ENCODE results near the gene MAPK12. TPM values are rescaled to one million over a fixed set of nuclear protein-coding genes. Genes with fewer than 3 reads are reported as not detected.
"Not testable (repeated sequence)": the region's sequence is repeated elsewhere in the genome, so short reads cannot be mapped to it uniquely, and the experiment has no call there.

MAPK12 gene
- total RNA-seq, 3 donors from 2014 or later, result 3.3 to 4.3 (median 3.9) TPM

DNA sequence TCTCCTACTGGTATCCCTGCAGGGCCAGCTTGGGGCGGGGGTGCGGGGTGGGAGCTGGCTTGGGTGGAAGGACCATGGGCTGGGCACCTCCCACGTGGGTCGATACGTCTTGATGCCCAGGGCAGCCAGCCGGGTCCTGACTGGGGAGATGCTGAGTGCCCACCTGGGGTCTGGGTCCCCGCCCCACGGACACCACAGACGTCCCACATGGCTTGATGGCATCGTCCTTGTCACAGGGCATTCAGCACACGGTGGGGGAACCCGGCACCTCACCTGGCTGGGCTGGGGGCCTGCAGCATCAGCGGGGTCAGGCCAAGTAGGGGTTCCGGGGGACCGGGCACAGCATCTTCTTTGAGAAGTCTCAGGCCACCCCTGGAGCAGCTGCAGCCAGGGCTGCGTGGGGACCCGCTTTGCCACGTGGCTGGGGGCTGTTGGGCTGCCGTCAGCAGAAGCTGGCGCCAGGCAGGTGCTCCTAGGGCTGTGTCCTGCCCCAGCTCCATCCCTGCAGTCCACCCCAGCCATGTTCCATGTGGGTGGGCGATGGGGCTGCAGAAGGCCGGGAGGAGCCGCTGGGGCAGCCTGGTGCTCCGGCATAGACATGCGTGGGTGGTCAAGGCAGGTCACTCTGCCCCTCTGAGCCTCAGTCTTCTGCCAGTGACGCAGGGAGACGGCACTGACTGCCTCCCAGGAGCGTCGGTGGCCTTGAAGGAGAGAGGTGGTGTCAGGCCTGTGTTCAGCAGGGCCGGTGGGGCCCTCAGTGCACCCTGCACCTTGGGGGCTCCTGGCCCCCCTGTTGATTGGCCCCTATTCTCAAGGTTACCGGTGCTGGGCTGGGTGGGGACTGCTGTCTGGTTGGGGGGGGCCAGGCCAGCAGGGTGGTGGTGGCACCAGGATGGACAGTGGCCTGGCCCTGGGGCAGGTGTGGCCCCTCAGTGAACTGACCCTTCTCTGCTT is 52.3 kb downstream of the MAPK12 start:
- H3K27me3 Mint-ChIP-seq (ENCODE audit: low read depth), result no peaks in the 10 kb centered on the region
- peaks cover 18% of the 10 kb centered on the region for H3K4me1 Mint-ChIP-seq (ENCODE audit: low read depth)
- H3K36me3 Mint-ChIP-seq (ENCODE audit: insufficient read depth), result peaks cover 24% of the 10 kb centered on the region
- H3K4me3 Mint-ChIP-seq, result no peak overlapping the region
- H3K9me3 Mint-ChIP-seq, result no peaks in the 10 kb centered on the region
- ATAC-seq (peak; percentile 10 to 35), DNase-seq (no peak)

DNA sequence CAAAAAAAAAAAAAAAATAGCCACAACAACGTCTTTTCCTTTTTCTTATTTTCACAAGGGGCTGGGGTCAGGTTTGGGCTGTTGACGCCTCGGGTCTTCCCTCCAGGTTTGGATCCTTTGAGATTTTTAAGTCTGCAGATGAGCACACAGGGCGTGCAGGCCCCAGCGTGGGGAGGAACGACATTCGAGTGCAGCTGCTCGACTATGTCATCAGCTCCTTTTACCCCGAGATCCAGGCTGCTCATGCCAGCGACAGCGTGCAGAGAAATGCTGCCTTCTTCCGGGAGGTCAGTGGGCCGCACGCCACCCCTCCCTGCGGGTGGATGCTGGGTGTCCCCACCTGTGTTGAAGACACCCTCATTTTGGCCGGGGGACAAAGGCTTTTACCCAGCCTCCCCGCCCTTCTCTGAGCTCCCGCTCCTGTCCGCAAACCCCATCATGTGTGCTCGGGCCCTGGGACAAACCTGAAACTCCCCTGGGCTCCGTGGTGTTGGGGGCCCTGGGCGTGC is 53.0 kb downstream of the MAPK12 start:
- Mint-ChIP-seq H3K36me3 (ENCODE audit: insufficient read depth) (peaks cover 26% of the 10 kb centered on the region), H3K9me3 (no peaks in the 10 kb centered on the region), H3K4me3 (no peak overlapping the region)

DNA sequence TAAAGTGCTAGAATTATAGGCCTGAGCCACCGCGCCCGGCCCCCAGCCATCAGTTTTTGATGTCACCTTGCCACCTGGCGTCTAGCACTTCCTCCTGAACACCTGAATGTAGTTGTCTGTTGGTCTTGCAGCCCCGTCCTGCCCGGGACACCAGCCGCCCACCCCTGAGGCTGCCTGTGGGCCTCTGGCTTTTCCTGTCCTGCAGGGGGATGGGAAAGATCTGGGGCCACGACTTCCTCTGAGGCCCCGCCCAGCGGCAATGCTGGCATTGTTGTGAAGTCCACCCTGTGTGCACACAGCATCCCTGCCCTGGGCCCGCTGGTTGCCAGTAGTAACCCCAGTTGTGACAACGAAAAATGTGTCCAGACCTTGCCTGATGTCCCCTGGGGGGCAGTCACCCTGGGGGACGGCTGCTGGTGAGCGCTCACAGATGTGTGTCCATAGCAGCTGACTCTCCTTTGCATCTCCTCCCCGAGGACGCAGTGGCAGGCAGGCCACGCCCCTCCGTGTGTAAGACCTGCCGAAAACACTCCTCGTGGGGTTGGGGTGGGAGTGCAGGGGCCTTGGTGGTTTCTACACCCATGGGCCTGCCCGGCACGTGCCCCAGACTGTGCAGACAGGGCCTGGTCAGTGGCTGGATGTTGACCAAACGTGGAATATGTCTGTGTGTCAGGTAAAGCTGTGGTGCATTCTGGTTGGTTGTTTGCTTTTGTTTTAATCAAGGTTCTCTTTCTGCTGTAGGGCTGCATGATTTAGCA is 53.9 kb downstream of the MAPK12 start:
- no peaks in the 10 kb centered on the region for H3K27me3 Mint-ChIP-seq (ENCODE audit: low read depth)
- peaks cover 26% of the 10 kb centered on the region for H3K36me3 Mint-ChIP-seq (ENCODE audit: insufficient read depth)
- peaks cover 20% of the 10 kb centered on the region for H3K4me1 Mint-ChIP-seq (ENCODE audit: low read depth)
- ATAC-seq (no peak), DNase-seq (no peak)
- no peaks in the 10 kb centered on the region for H3K9me3 Mint-ChIP-seq
- no peak overlapping the region for H3K4me3 Mint-ChIP-seq

More for the DNA sequence above, 53.0 kb downstream of the MAPK12 start:
- ATAC-seq (no peak), DNase-seq (no peak)
- Mint-ChIP-seq H3K27me3 (ENCODE audit: low read depth) (no peaks in the 10 kb centered on the region), H3K4me1 (ENCODE audit: low read depth) (peaks cover 20% of the 10 kb centered on the region)

DNA sequence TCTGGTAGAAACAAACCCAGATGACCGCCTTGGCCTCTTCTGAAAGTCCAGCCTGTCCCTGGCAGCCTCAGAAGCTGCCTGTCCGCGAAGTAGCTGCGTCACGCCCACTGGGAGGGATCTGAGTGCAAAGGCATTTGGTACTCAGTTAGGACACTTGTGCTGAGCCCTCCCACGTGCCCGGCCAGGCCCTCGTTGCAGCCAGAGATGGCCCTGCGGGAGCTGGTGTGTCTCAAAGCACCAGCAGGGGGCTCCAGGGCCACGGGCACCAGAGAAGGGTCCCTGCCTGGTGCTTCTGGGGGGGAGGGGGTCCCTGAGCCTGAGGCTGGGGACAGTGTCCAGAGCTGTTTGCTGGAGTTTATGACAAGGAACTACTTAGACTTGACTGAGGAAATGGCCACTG is 54.9 kb downstream of the MAPK12 start:
- no peak overlapping the region for H3K4me3 Mint-ChIP-seq
- DNase-seq (no peak), ATAC-seq (no peak)
- H3K27me3 Mint-ChIP-seq (ENCODE audit: low read depth), result no peaks in the 10 kb centered on the region
- no peaks in the 10 kb centered on the region for H3K9me3 Mint-ChIP-seq
- peaks cover 26% of the 10 kb centered on the region for H3K4me1 Mint-ChIP-seq (ENCODE audit: low read depth)
- peaks cover 23% of the 10 kb centered on the region for H3K36me3 Mint-ChIP-seq (ENCODE audit: insufficient read depth)

DNA sequence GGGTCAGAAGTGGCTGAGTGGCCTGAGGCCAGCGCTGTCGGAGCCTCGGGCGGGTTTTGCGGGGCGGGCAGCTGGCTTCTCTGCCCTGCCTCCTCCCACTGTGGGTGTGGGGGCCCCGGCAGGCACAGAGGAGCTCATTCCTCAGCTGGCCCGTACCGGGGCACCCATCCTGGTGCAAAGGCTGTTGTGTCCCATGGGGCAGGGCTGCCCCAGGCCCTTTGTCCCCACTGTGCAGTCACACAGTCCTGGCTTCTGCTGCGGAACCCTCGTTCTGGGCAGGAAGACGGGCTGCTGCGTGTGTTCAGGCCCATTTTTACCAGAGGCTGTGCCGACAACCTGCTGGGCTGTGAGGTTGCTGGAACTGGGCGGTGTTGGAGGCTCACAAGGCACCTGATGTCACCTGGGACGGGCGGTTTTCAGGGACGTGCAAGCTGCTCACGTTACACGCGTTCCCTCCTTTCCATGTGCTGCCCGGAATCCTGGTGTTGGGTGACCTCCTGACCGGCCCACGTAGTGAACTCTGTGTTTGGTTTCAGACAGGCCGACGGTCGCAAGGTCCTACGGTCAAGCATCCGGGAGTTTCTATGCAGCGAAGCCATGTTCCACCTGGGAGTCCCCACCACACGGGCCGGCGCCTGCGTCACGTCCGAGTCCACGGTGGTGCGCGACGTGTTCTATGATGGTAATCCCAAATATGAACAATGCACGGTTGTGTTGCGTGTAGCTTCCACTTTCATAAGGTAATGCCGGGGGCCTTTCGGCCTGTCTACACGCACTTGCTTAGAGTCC is 55.5 kb downstream of the MAPK12 start:
- Mint-ChIP-seq H3K36me3 (ENCODE audit: insufficient read depth) (peaks cover 19% of the 10 kb centered on the region), H3K4me1 (ENCODE audit: low read depth) (peaks cover 24% of the 10 kb centered on the region), H3K27me3 (ENCODE audit: low read depth) (no peaks in the 10 kb centered on the region), H3K9me3 (no peaks in the 10 kb centered on the region), H3K4me3 (no peak overlapping the region)
- ATAC-seq (no peak), DNase-seq (no peak)

DNA sequence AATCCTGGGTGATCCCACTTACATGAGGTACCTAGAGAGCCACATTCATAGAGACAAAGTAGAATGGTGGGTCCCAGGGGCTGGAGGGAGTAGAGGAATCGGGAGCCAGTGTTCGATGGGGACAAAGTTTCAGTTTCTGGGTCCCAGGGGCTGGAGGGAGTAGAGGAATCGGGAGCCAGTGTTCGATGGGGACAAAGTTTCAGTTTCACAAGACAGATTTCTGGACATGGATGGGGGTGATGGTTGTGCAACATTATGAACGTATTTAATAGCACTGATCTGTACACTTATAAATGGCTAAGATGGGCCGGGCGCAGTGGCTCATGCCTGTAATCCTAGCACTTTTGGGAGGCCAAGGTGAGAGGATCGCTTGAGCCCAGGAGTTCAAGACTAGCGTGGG is 56.5 kb downstream of the MAPK12 start:
- H3K9me3 Mint-ChIP-seq; H3K27me3 Mint-ChIP-seq (ENCODE audit: low read depth); H3K4me3 Mint-ChIP-seq; DNase-seq; ATAC-seq: not testable (repeated sequence)
- Mint-ChIP-seq H3K4me1 (ENCODE audit: low read depth) (peaks cover 24% of the 10 kb centered on the region), H3K36me3 (ENCODE audit: insufficient read depth) (peaks cover 18% of the 10 kb centered on the region)

DNA sequence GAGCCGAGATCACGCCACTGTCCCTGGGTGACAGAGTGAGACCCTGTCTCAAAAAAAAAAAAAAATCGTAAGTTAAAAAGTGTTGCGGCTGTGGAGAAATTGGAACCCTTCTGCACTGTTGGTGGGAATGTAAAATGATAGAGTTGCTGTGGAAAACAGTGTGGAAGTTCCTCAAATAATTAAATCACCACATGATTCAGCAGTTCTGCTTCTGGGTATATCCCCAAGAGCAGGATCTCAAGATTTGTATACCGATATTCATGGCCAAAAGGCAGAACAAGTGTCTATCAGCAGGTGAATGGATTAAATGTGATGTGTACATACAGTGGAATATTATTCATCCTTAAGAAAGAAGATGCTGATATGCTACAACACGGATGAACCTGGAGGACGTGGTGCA is 56.9 kb downstream of the MAPK12 start:
- no peak for DNase-seq
- ATAC-seq, result no peak
- H3K4me3 Mint-ChIP-seq, result no peak overlapping the region
- no peaks in the 10 kb centered on the region for H3K27me3 Mint-ChIP-seq (ENCODE audit: low read depth)
- H3K36me3 Mint-ChIP-seq (ENCODE audit: insufficient read depth), result peaks cover 15% of the 10 kb centered on the region
- peaks cover 21% of the 10 kb centered on the region for H3K4me1 Mint-ChIP-seq (ENCODE audit: low read depth)
- no peaks in the 10 kb centered on the region for H3K9me3 Mint-ChIP-seq

DNA sequence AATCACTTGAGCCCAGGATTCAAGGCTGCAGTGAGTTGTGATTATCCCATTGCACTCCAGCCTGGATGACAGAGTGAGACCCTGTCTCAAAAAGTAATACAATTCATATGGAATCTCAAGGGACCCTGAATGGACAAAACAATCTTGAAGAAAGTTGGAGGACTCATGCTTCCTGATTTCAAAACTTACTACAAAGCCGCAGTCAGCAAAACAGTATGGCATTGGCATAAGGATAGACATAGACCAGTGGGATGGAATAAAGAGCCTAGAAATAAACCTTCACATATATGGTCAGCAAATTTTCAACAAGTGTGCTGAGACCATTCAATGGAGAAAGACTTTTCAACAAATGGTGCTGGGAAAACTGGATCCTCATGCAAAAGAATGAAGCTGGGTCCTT is 58.2 kb downstream of the MAPK12 start:
- ATAC-seq, result no peak
- H3K4me3 Mint-ChIP-seq, result no peak overlapping the region
- H3K36me3 Mint-ChIP-seq (ENCODE audit: insufficient read depth), result peaks cover 15% of the 10 kb centered on the region
- H3K9me3 Mint-ChIP-seq, result no peaks in the 10 kb centered on the region
- no peaks in the 10 kb centered on the region for H3K27me3 Mint-ChIP-seq (ENCODE audit: low read depth)
- peaks cover 24% of the 10 kb centered on the region for H3K4me1 Mint-ChIP-seq (ENCODE audit: low read depth)
- DNase-seq, result no peak

Other genes starting within 250 kb of the MAPK12 start
- under 1 TPM; 0.08 to 0.24 (median 0.13) TPM for gene IL17REL, start 248.9 kb downstream of the MAPK12 start, total RNA-seq
- gene TTLL8, start 203.4 kb downstream of the MAPK12 start, total RNA-seq, result not detected
- under 1 TPM; 0.13 to 0.87 (median 0.38) TPM for gene MLC1, start 176.3 kb downstream of the MAPK12 start, total RNA-seq
- gene MOV10L1, start 171.7 kb downstream of the MAPK12 start, total RNA-seq, result not detected
- 1 to 10 TPM; 1.1 to 2.9 (median 1.4) TPM for gene PANX2, start 91.0 kb downstream of the MAPK12 start, total RNA-seq
- 10 to 100 TPM; 91.3 to 95.0 (median 93.4) TPM for gene TRABD, start 75.8 kb downstream of the MAPK12 start, total RNA-seq
- gene SELENOO, start 60.7 kb downstream of the MAPK12 start, total RNA-seq, result 10 to 100 TPM; 24.4 to 27.9 (median 26.9) TPM
- 10 to 100 TPM; 44.5 to 50.6 (median 48.3) TPM for gene TUBGCP6, start 16.7 kb downstream of the MAPK12 start, total RNA-seq
- 10 to 100 TPM; 45.1 to 50.6 (median 48.2) TPM for gene HDAC10, start 10.4 kb downstream of the MAPK12 start, total RNA-seq
- 10 to 100 TPM in 1 of 3 donors, 1 to 10 TPM in 2; 9.4 to 10.1 (median 9.8) TPM for gene MAPK11, start 8.7 kb upstream of the MAPK12 start, total RNA-seq
- gene PLXNB2, start 46.0 kb upstream of the MAPK12 start, total RNA-seq, result 1 to 10 TPM; 4.0 to 4.8 (median 4.7) TPM
- gene DENND6B, start 65.3 kb upstream of the MAPK12 start, total RNA-seq, result 1 to 10 TPM; 1.0 to 1.6 (median 1.3) TPM
- 10 to 100 TPM; 41.4 to 52.6 (median 43.3) TPM for gene PPP6R2, start 81.6 kb upstream of the MAPK12 start, total RNA-seq
- 100 to 1,000 TPM; 128 to 130 (median 129) TPM for gene SBF1, start 213.4 kb upstream of the MAPK12 start, total RNA-seq
- gene ADM2, start 219.9 kb upstream of the MAPK12 start, total RNA-seq, result 1 to 10 TPM; 4.8 to 9.4 (median 8.2) TPM
- gene MIOX, start 225.2 kb upstream of the MAPK12 start, total RNA-seq, result under 1 TPM in 1 of 3 donors, not detected in 2; 0.30 TPM
- gene LMF2, start 246.0 kb upstream of the MAPK12 start, total RNA-seq, result 10 to 100 TPM; 68.7 to 79.9 (median 72.2) TPM
- 100 to 1,000 TPM; 152 to 175 (median 156) TPM for gene NCAPH2, start 246.5 kb upstream of the MAPK12 start, total RNA-seq

All from activated T-cell treated with anti-CD3 and anti-CD28 coated beads, Interleukin-2, amount 50 U/mL, for 4 hours (primary cell).